LNCaP clone FGC (cell line): Measurements from ENCODE around the gene CD1D.
A peak's percentile ranks its signal among the peaks of the same experiment; 100 is the strongest.
"Not testable (repeated sequence)": the region's sequence is repeated elsewhere in the genome, so short reads cannot be mapped to it uniquely, and the experiment has no call there.

Experiments used
- DNase-seq: peaks from one replicate; pipeline ENCODE4 v3.0.0-alpha.2; 2011; ENCODE audit warnings: low read depth
- H3K4me3 ChIP-seq: 2 replicates; pipeline ENCODE4 v1.5.1; 2011; ENCODE audit warnings: mild to moderate bottlenecking, low read depth, low read length, control low read depth
- CTCF ChIP-seq: IDR thresholded peaks from 2 replicates; pipeline ENCODE4 v1.5.1; 2012; ENCODE audit warnings: mild to moderate bottlenecking; ENCODE audit not compliant: control insufficient read depth, insufficient read depth; ENCODE audit errors: extremely low read depth

CD1D gene

DNA sequence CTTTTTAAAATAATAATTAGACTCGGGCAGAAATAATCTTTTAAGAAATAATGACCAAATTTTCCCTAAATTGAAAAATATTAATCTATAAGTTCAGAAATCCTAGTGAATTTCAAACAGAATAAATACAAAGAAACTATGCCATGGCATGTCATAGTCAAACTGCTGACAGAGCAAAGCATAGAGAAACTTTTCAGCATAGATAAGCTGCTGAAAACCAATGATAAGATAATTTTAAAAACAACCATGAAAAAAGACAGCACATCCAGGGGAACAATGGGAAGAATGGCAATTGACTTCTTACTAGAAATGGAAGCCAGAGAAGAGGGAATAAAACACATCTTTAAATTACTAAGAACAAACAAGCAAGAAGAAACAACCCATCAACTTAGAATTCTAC, 19.8 kb downstream of the CD1D start:
- TF ChIP-seq CTCF = no peak
- no peak overlapping the region for H3K4me3 ChIP-seq
- DNase-seq = no peak

- peak; percentile 71 for TF ChIP-seq CTCF
- peak; percentile 38 for DNase-seq
- no peak overlapping the region for H3K4me3 ChIP-seq
Measured at GRCh38 chr1:158203693-158204457, 23.2 kb downstream of the CD1D start.

GRCh38 chr1:158204458-158204827, 23.7 kb downstream of the CD1D start:
- DNase-seq = no peak
- TF ChIP-seq CTCF = no peak

GRCh38 chr1:158208586-158209116, 28.0 kb downstream of the CD1D start:
- no peak for DNase-seq
- TF ChIP-seq CTCF = no peak
- no peak overlapping the region for H3K4me3 ChIP-seq

More at GRCh38 chr1:158204458-158204827, 23.7 kb downstream of the CD1D start:
- H3K4me3 ChIP-seq = no peak overlapping the region

DNA sequence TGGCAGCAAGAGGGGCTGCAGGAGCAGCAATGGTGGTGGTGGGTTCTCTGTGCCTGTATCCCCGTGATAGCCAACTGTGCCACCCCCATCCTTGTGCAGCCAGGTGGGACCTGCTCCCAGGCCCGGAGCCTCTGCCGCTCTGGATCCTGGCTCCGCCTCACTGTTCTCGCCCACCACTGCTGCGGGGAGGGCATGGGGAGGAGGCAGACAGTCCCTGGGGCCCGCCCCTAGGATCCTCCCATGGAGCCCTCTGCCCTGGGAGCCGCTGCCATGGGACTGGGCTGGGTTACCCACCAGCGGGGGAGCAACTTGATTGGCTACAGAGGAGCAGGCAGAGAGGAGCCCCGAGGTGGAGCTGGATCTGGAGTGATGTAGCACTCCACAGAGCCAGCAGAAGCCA, 31.6 kb downstream of the CD1D start:
- DNase-seq = no peak
- TF ChIP-seq CTCF = no peak
- H3K4me3 ChIP-seq = no peak overlapping the region

- not testable (repeated sequence) for H3K4me3 ChIP-seq, DNase-seq
Measured at GRCh38 chr1:158223445-158223844, 42.8 kb downstream of the CD1D start.

DNA sequence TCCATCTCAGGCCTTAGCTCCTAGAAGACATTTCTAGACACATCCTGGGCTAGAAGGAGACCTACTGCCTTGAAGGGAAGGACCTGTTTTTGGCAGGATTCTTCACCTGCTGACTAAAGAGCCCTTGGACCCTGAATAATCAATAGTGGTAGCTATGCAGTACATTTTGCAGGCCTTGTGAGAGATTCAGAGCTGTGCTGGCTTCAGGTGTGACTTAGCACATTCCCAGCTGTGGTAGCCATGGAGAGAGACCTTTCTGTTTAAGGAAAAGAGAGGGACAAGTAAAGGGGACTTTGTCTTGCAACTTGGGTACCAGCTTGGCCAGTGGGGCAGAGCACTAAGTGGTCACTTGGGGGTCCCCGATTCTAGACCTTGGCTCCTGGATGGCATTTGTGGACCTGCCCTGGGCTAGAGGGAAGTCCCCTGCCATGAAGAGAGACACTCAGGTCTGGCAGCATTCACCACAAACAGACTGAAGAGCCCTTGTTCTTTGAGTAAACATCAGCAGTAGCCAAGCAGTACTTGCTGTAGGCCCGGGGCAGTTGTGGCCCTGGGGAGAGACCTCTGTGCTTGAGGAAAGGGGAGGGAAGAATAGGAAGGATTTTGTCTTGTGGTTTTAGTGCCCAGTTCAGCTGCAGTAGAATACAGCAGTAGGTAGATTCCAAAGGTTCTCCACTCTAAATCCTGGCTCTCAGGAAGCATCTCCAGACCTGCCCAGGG, 47.4 kb downstream of the CD1D start:
- no peak for TF ChIP-seq CTCF
- DNase-seq = no peak
- no peak overlapping the region for H3K4me3 ChIP-seq
